ENCODE results near the gene OR51T1.

DNA sequence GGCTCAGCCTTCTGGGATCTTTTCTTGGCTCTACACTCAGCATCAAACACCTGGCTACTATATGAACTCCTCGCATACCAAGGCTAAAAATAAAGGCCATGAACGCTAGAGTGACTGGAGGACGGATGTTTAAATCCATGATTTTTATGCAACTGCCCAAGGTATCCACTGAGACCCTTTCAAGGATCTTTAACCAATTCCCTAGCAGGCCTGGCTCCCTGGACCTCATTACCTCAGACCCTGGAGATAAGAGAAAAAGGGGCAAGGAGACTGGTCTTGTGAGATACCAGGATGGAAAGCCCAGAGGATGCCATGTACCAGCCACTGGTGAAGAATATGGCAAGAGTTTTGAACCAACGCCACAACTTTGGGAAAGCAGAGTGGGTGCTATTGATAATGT lies 37.5 kb downstream of the OR51T1 start, which contains the start of gene OR51G2:
- TF ChIP-seq CTCF (IDR thresholded peaks at IDR 0.05) (no peak), POLR2A (IDR thresholded peaks at IDR 0.05) (no peak)
